PC-3 (cell line): ENCODE results near the gene SENP6.

ENCODE experiments used
- EZH2 ChIP-seq: fragments of 300-600 bp; sonication (generic); IDR thresholded peaks from one replicate; pipeline ENCODE4 v1.6.1; 2017; ENCODE audit warnings: antibody characterized with exemption, mild to moderate bottlenecking, low read length; ENCODE audit not compliant: unreplicated experiment
- TF ChIP-seq, protein P1 (sequence below): fragments of 300-600 bp; sonication (generic); conservative IDR thresholded peaks from 2 replicates; pipeline ENCODE4 v1.5.1; 2017; ENCODE audit warnings: antibody characterized with exemption, low read depth, mild to moderate bottlenecking, low read length

DNA sequence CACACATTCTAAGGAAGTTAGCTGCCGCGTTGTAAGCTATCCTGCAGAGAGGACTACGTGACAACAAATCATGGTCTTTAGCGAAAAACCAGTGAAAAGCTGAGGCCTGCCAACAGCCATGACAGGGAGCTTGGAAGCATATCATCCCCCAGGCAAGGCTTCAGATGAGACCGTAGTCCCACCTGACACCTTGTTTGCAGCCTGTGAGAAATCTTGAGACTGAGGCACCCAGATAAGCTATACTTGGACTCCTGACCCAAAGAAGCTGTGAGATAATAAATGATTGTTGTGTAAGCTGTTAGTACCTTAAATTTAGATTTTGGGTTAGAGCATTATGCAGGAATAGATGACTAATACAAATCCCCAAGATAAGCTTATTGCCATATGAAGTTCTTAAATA is 45.4 kb upstream of the SENP6 start:
- TF ChIP-seq, protein P1, sequence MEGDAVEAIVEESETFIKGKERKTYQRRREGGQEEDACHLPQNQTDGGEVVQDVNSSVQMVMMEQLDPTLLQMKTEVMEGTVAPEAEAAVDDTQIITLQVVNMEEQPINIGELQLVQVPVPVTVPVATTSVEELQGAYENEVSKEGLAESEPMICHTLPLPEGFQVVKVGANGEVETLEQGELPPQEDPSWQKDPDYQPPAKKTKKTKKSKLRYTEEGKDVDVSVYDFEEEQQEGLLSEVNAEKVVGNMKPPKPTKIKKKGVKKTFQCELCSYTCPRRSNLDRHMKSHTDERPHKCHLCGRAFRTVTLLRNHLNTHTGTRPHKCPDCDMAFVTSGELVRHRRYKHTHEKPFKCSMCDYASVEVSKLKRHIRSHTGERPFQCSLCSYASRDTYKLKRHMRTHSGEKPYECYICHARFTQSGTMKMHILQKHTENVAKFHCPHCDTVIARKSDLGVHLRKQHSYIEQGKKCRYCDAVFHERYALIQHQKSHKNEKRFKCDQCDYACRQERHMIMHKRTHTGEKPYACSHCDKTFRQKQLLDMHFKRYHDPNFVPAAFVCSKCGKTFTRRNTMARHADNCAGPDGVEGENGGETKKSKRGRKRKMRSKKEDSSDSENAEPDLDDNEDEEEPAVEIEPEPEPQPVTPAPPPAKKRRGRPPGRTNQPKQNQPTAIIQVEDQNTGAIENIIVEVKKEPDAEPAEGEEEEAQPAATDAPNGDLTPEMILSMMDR: no peak
- no peak for TF ChIP-seq EZH2
